DMS 273 (cell line): ENCODE measurements around the gene LHX3.
A peak's percentile ranks its signal among the peaks of the same experiment; 100 is the strongest.

Source experiments
- DNase-seq: peaks from one replicate; lab custom pipeline; 2025; ENCODE audit not compliant: unreplicated experiment; lab: John Stamatoyannopoulos, UW

LHX3 gene

GRCh38 chr9:136228107-136228875 lies 23.4 kb upstream of the LHX3 start:
- DNase-seq: no peak

GRCh38 chr9:136226680-136227407 lies 21.9 kb upstream of the LHX3 start:
- DNase-seq: no peak

- peak; percentile 72 for DNase-seq
Measured at GRCh38 chr9:136225748-136226679, 21.1 kb upstream of the LHX3 start.

GRCh38 chr9:136225366-136225747 lies 20.4 kb upstream of the LHX3 start:
- DNase-seq: no peak

GRCh38 chr9:136223871-136224640 lies 19.1 kb upstream of the LHX3 start:
- DNase-seq: no peak

GRCh38 chr9:136222906-136223285 lies 18.0 kb upstream of the LHX3 start:
- no peak for DNase-seq

GRCh38 chr9:136222166-136222905 lies 17.4 kb upstream of the LHX3 start:
- no peak for DNase-seq

GRCh38 chr9:136220017-136220729 lies 15.2 kb upstream of the LHX3 start:
- no peak for DNase-seq

- DNase-seq: peak; percentile 54
Measured at GRCh38 chr9:136219276-136219675, 14.3 kb upstream of the LHX3 start.

- DNase-seq: no peak
Measured at GRCh38 chr9:136218673-136219072, 13.7 kb upstream of the LHX3 start.

- no peak for DNase-seq
Measured at GRCh38 chr9:136218271-136218670, 13.3 kb upstream of the LHX3 start.

GRCh38 chr9:136216541-136217244 lies 11.8 kb upstream of the LHX3 start:
- DNase-seq: no peak

GRCh38 chr9:136213733-136214132 lies 8.8 kb upstream of the LHX3 start:
- DNase-seq: no peak

- no peak for DNase-seq
Measured at GRCh38 chr9:136212345-136212950, 7.5 kb upstream of the LHX3 start.

GRCh38 chr9:136211441-136212344 lies 6.8 kb upstream of the LHX3 start:
- no peak for DNase-seq

- DNase-seq: no peak
Measured at GRCh38 chr9:136211006-136211405, 6.1 kb upstream of the LHX3 start.

- DNase-seq: no peak
Measured at GRCh38 chr9:136210276-136210675, 5.3 kb upstream of the LHX3 start.
